ENCODE measurements around the gene RSRC1.

Gene RSRC1

DNA sequence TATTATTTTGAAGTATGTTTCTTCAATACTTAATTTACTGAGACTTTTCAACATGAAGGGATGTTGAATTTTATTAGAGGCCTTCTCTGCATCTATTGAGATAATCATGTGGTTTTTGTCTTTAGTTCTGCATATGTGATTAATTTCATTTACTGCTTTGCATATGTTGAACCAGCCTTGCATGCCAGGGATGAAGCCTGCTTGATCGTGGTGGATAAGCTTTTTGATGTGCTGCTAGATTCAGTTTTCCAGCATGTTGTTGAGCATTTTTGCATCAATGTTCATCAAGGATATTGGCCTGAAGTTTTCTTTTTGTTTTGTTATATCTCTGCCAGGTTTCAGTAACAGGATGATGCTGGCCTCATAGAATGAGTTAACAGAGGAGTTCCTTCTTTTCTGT is 134.4 kb downstream of the RSRC1 start:
- Histone ChIP-seq H3K9me3 (ENCODE audit: insufficient read depth, low read depth, low read length) (no peaks in the 10 kb centered on the region), H3K4me1 (ENCODE audit: insufficient read depth, low read length) (peaks cover 8% of the 10 kb centered on the region; the same call in 1 of the 2 replicates), H3K27me3 (ENCODE audit: insufficient read depth, low read length) (no peaks in the 10 kb centered on the region), H3K27ac (ENCODE audit: low read depth, low read length) (no peak overlapping the region), H3K4me3 (ENCODE audit: low read length) (no peak overlapping the region), H3K9ac (ENCODE audit: low read depth, low read length) (no peak overlapping the region), H3K36me3 (ENCODE audit: insufficient read depth, low read length) (no peaks in the 10 kb centered on the region)
- WGBS: 97% methylated on average over 1 of the region's 1 CpG

DNA sequence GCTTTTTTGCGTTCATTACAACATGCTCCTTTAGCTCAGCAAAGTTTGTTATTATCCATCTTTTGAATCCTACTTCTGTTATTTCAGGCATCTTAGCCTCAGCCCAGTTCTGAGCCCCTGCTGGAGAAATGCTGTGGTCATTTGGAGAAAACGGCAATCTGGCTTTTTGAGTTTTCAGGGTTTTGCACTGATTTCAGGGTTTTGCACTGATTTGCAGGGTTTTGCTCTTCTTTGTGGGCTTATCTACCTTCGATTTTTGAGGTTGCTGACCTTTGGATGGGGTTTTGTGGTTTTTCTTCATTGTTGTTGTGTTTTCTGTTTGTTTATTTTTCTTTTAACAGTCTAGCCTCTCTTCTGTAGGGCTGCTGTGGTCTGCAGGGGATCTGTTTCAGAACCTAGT is 137.4 kb downstream of the RSRC1 start:
- no peaks in the 10 kb centered on the region for H3K9me3 ChIP-seq (ENCODE audit: insufficient read depth, low read depth, low read length)
- no peaks in the 10 kb centered on the region for H3K27me3 ChIP-seq (ENCODE audit: insufficient read depth, low read length)
- H3K36me3 ChIP-seq (ENCODE audit: insufficient read depth, low read length): no peaks in the 10 kb centered on the region
- H3K4me3 ChIP-seq (ENCODE audit: low read length): no peak overlapping the region
- no peak overlapping the region for H3K9ac ChIP-seq (ENCODE audit: low read depth, low read length)
- no peak overlapping the region for H3K27ac ChIP-seq (ENCODE audit: low read depth, low read length)
- WGBS: 98% methylated on average over 3 of the region's 3 CpGs
- peaks cover 8% of the 10 kb centered on the region; the same call in 1 of the 2 replicates for H3K4me1 ChIP-seq (ENCODE audit: insufficient read depth, low read length)

DNA sequence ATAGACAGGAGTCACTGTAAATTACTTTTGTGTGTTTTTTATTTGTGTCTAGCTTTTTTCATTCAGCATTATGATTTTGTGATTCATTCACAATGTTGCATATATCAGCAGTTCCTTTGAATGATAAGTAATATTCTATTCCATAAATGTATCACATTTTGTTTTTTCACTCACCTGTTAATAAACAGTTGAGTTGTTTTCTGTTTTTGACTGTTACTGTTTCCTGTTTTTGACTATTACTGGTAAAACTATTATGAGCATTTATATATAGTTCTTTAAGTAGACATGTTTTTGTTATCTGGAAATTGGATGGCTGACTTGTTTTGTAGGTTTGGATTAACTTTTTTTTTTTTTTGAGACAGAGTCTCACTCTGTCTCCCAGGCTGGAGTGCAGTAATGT is 138.4 kb downstream of the RSRC1 start:
- H3K4me3 ChIP-seq (ENCODE audit: low read length): no peak overlapping the region
- H3K9me3 ChIP-seq (ENCODE audit: insufficient read depth, low read depth, low read length): no peaks in the 10 kb centered on the region
- no peaks in the 10 kb centered on the region for H3K36me3 ChIP-seq (ENCODE audit: insufficient read depth, low read length)
- H3K27me3 ChIP-seq (ENCODE audit: insufficient read depth, low read length): no peaks in the 10 kb centered on the region
- H3K9ac ChIP-seq (ENCODE audit: low read depth, low read length): no peak overlapping the region
- H3K4me1 ChIP-seq (ENCODE audit: insufficient read depth, low read length): peaks cover 8% of the 10 kb centered on the region; the same call in 1 of the 2 replicates
- H3K27ac ChIP-seq (ENCODE audit: low read depth, low read length): no peak overlapping the region

DNA sequence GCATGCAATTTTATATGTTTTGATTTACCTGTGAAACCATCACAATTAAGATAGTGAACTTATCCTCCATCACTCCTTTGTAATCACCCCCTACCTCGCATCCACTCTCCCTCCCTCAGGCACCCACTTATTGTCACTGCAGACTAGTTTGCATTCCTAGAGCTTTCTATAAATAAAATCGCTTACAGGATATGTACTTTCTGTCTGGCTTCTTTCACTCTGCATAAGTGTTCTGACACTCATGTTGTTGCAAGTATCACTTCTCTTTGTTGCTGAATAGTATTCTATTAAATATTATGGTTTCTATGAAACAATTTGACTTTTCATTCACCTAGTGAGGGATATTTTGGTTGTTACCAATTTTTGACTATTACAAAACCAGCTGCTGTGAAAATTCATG is 139.3 kb downstream of the RSRC1 start:
- whole genome bisulfite sequencing: 94% methylated on average over 2 of the region's 2 CpGs

DNA sequence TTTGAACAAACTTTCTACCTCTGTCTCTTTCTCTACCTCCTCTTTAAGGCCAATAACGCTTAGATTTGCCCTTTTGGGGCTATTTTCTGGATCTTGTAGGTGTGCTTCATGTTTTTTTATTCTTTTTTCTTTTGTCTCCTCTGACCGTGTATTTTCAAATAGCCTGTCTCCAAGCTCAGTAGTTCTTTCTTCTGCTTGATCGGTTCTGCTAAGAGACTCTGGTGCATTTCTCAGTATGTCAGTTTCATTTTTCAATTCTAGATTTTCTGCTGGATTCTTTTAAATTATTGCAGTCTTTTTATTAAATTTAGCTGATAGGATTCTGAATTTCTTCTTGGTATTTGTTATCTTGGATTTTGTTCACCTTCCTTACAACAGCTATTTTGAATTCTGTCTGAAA is 148.7 kb downstream of the RSRC1 start:
- Histone ChIP-seq H3K36me3 (ENCODE audit: insufficient read depth, low read length) (no peaks in the 10 kb centered on the region), H3K4me3 (ENCODE audit: low read length) (no peak overlapping the region), H3K9me3 (ENCODE audit: insufficient read depth, low read depth, low read length) (no peaks in the 10 kb centered on the region; the same call in 1 of the 2 replicates), H3K27ac (ENCODE audit: low read depth, low read length) (no peak overlapping the region), H3K27me3 (ENCODE audit: insufficient read depth, low read length) (no peaks in the 10 kb centered on the region), H3K9ac (ENCODE audit: low read depth, low read length) (no peak overlapping the region), H3K4me1 (ENCODE audit: insufficient read depth, low read length) (no peaks in the 10 kb centered on the region)
- 85% methylated on average over 3 of the region's 3 CpGs for WGBS

More for the DNA sequence above, 139.3 kb downstream of the RSRC1 start:
- Histone ChIP-seq H3K27ac (ENCODE audit: low read depth, low read length) (no peak overlapping the region), H3K36me3 (ENCODE audit: insufficient read depth, low read length) (no peaks in the 10 kb centered on the region), H3K9me3 (ENCODE audit: insufficient read depth, low read depth, low read length) (no peaks in the 10 kb centered on the region), H3K27me3 (ENCODE audit: insufficient read depth, low read length) (no peaks in the 10 kb centered on the region), H3K4me1 (ENCODE audit: insufficient read depth, low read length) (peaks cover 8% of the 10 kb centered on the region; the same call in 1 of the 2 replicates), H3K4me3 (ENCODE audit: low read length) (no peak overlapping the region), H3K9ac (ENCODE audit: low read depth, low read length) (no peak overlapping the region)

DNA sequence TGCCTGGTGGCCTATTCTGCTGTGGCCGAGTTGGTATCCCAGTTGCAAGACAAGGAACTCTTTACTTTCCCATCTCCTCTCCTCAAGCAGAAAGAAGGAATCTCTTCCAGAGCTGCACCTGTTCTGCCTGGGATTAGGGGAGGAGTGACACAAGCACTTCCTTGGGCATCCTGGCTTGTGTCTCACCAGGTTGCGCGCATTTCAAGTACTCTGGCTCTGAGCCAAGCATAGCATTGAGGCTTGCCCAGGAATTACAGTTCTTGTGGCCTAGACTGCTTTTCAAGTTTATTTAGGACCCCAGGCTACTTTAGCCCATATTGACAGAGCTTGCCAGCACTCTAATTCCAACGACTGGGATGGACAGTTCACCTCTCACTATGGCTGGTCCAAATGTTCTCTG is 150.5 kb downstream of the RSRC1 start:
- Histone ChIP-seq H3K27me3 (ENCODE audit: insufficient read depth, low read length) (no peaks in the 10 kb centered on the region), H3K9ac (ENCODE audit: low read depth, low read length) (no peak overlapping the region), H3K36me3 (ENCODE audit: insufficient read depth, low read length) (no peaks in the 10 kb centered on the region), H3K4me1 (ENCODE audit: insufficient read depth, low read length) (no peaks in the 10 kb centered on the region), H3K27ac (ENCODE audit: low read depth, low read length) (no peak overlapping the region), H3K9me3 (ENCODE audit: insufficient read depth, low read depth, low read length) (no peaks in the 10 kb centered on the region; the same call in 1 of the 2 replicates), H3K4me3 (ENCODE audit: low read length) (no peak overlapping the region)
- 96% methylated on average over 4 of the region's 4 CpGs for WGBS

GRCh38 chr3:158261371-158261991 is 151.6 kb downstream of the RSRC1 start:
- H3K36me3 ChIP-seq (ENCODE audit: insufficient read depth, low read length): no peaks in the 10 kb centered on the region
- no peak overlapping the region for H3K27ac ChIP-seq (ENCODE audit: low read depth, low read length)
- H3K4me1 ChIP-seq (ENCODE audit: insufficient read depth, low read length): no peaks in the 10 kb centered on the region
- no peak overlapping the region for H3K4me3 ChIP-seq (ENCODE audit: low read length)
- H3K9ac ChIP-seq (ENCODE audit: low read depth, low read length): no peak overlapping the region
- 95% methylated on average over 3 of the region's 4 CpGs for WGBS
- H3K9me3 ChIP-seq (ENCODE audit: insufficient read depth, low read depth, low read length): peaks cover 5% of the 10 kb centered on the region
- H3K27me3 ChIP-seq (ENCODE audit: insufficient read depth, low read length): no peaks in the 10 kb centered on the region

- H3K4me3 ChIP-seq (ENCODE audit: low read length): no peak overlapping the region
- H3K27me3 ChIP-seq (ENCODE audit: insufficient read depth, low read length): no peaks in the 10 kb centered on the region
Observed at GRCh38 chr3:158264894-158265293, 155.0 kb downstream of the RSRC1 start.

GRCh38 chr3:158267015-158267414 is 157.1 kb downstream of the RSRC1 start:
- Histone ChIP-seq H3K4me1 (ENCODE audit: insufficient read depth, low read length) (peaks cover 6% of the 10 kb centered on the region), H3K4me3 (ENCODE audit: low read length) (no peak overlapping the region), H3K36me3 (ENCODE audit: insufficient read depth, low read length) (no peaks in the 10 kb centered on the region), H3K9ac (ENCODE audit: low read depth, low read length) (no peak overlapping the region), H3K27ac (ENCODE audit: low read depth, low read length) (no peak overlapping the region), H3K9me3 (ENCODE audit: insufficient read depth, low read depth, low read length) (peaks cover 18% of the 10 kb centered on the region), H3K27me3 (ENCODE audit: insufficient read depth, low read length) (no peaks in the 10 kb centered on the region)
- 92% methylated on average over 1 of the region's 1 CpG for WGBS

More at GRCh38 chr3:158264894-158265293, 155.0 kb downstream of the RSRC1 start:
- Histone ChIP-seq H3K4me1 (ENCODE audit: insufficient read depth, low read length) (no peaks in the 10 kb centered on the region), H3K27ac (ENCODE audit: low read depth, low read length) (no peak overlapping the region), H3K36me3 (ENCODE audit: insufficient read depth, low read length) (no peaks in the 10 kb centered on the region), H3K9ac (ENCODE audit: low read depth, low read length) (no peak overlapping the region), H3K9me3 (ENCODE audit: insufficient read depth, low read depth, low read length) (peaks cover 18% of the 10 kb centered on the region)

DNA sequence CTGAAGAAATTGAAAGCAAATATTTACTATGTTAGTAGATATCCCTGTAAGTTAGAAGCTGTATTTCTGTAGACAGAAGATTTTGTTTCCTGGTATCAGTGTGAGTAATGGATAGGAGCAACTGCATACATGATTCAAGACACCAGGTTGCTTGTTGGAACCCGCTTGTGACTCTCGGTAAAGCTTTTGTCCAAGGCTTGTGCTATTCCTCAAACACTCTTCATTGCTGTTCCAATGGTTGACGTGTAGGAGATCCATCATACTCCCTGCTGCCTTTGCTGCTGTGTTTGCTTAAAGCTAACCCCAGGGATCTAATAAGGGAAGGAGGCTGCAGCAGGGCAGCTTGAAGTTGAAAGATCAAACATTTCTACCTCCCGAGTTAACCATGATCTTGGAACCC is 160.1 kb downstream of the RSRC1 start:
- peaks cover 9% of the 10 kb centered on the region for H3K4me1 ChIP-seq (ENCODE audit: insufficient read depth, low read length)
- 86% methylated on average over 4 of the region's 4 CpGs for WGBS
- no peak overlapping the region for H3K27ac ChIP-seq (ENCODE audit: low read depth, low read length)
- no peaks in the 10 kb centered on the region for H3K27me3 ChIP-seq (ENCODE audit: insufficient read depth, low read length)
- H3K9me3 ChIP-seq (ENCODE audit: insufficient read depth, low read depth, low read length): peaks cover 18% of the 10 kb centered on the region
- H3K4me3 ChIP-seq (ENCODE audit: low read length): no peak overlapping the region
- no peaks in the 10 kb centered on the region for H3K36me3 ChIP-seq (ENCODE audit: insufficient read depth, low read length)
- no peak overlapping the region for H3K9ac ChIP-seq (ENCODE audit: low read depth, low read length)

DNA sequence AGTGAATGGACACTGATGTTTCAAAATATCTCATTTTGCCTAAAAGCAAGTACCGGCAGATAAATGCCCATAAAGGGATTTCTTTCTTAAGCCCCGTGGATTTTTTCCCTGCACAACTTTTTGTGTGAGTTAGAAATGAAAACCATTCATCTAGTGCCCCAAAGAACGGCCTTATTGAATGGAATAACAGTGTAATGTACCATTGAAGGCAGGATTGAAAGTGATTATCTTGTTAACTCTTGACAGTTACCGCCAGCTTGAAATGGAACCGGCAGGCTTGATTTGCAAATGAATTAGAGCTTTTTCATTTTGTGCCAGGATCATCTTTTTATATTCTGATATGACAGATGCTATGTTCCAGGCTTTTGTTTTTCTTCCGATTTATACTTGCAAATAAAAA is 162.2 kb downstream of the RSRC1 start:
- Histone ChIP-seq H3K27ac (ENCODE audit: low read depth, low read length) (no peak overlapping the region), H3K4me3 (ENCODE audit: low read length) (no peak overlapping the region), H3K4me1 (ENCODE audit: insufficient read depth, low read length) (peaks cover 9% of the 10 kb centered on the region), H3K27me3 (ENCODE audit: insufficient read depth, low read length) (no peaks in the 10 kb centered on the region), H3K9ac (ENCODE audit: low read depth, low read length) (no peak overlapping the region), H3K9me3 (ENCODE audit: insufficient read depth, low read depth, low read length) (peaks cover 7% of the 10 kb centered on the region), H3K36me3 (ENCODE audit: insufficient read depth, low read length) (no peaks in the 10 kb centered on the region)
- 72% methylated on average over 5 of the region's 6 CpGs for WGBS

DNA sequence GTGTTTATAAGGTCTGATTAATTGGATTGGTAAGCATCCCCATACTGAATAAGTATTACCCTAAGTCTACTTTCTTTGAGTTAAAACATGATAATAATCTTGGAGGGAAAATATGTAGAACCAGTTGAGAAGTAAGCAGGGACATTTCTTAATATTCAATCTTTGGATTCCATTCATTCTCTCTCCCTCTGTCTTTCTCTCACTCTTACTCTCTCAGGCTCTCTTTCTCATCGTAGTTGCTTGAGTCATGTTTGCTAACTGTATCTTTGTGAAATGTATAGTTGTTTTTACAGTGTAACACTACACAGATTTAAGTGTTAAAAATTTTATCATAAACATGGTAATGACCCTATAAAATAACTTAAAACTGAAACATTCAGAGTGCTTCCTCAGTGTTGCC is 163.8 kb downstream of the RSRC1 start:
- no peak overlapping the region for H3K27ac ChIP-seq (ENCODE audit: low read depth, low read length)
- H3K36me3 ChIP-seq (ENCODE audit: insufficient read depth, low read length): no peaks in the 10 kb centered on the region
- no peak overlapping the region for H3K9ac ChIP-seq (ENCODE audit: low read depth, low read length)
- H3K4me1 ChIP-seq (ENCODE audit: insufficient read depth, low read length): peaks cover 9% of the 10 kb centered on the region
- no peaks in the 10 kb centered on the region for H3K27me3 ChIP-seq (ENCODE audit: insufficient read depth, low read length)
- no CpG with 5 or more reads among the region's 1 CpG for WGBS
- no peak overlapping the region for H3K4me3 ChIP-seq (ENCODE audit: low read length)
- no peaks in the 10 kb centered on the region for H3K9me3 ChIP-seq (ENCODE audit: insufficient read depth, low read depth, low read length)

All from HUES64 (cell line).